GM12892 (cell line): ENCODE results near the gene B4GALT3.

Experiments
- POLR2A ChIP-seq: IDR thresholded peaks from 2 replicates; pipeline ENCODE4 v1.6.1; 2011; ENCODE audit warnings: low read depth, low read length, control low read depth
- TAF1 ChIP-seq: IDR thresholded peaks from 2 replicates; pipeline ENCODE4 v1.6.1; 2011; ENCODE audit warnings: low read depth, mild to moderate bottlenecking, control low read depth, low read length, borderline replicate concordance

DNA sequence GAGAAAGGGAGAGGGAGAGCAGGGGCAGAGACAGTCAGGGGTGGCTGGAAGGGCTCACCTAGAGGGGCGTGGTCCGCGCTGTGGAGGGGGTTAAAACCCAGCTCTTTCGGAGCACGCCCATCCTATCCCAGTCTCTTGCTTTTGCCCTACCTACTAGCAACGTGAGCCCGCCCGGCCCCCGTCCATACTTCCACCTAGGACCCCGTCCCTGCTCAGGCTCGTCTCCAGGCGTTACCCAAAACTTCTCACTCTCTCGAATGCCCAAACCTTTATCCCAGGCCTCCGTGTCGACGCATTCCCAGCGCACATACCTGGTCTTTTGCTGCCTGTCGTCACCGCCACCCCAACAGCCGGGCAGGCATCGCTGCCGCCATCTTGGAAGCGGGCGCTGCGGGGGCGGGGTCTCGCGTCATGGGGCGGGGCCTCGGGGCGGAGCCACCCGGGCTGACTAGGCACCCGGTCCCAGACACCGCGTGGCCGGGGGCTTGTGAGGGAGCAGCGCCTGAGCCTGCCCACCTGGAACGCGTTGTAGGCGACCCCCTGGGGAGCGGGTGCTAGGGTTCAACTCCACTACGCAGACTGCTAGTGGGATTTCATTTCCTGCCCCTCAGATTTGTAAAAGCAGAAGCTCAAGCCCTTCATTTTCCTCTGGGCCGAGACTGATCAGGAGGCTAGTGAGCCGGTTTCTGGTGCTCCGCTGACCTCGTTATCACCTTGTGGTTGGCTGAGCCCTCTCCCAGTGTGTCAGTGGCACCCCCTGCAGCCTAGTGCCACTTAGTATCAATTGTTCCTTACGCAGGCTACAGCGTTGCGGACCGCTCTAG, at the start of gene B4GALT3:
- TF ChIP-seq POLR2A (peak; percentile 91), TAF1 (peak; percentile 86)
